Mesodermal cell (in vitro differentiated cells): ENCODE measurements around the gene LCN9.
"Not testable (repeated sequence)": the region's sequence is repeated elsewhere in the genome, so short reads cannot be mapped to it uniquely, and the experiment has no call there.

Source experiments
- H3K27ac ChIP-seq: 2 replicates; pipeline ENCODE4 v1.7.0; 2013; ENCODE audit warnings: mild to moderate bottlenecking, low read depth, low read length, moderate library complexity; ENCODE audit not compliant: severe bottlenecking
- H3K36me3 ChIP-seq: 2 replicates; pipeline ENCODE4 v1.7.1; 2013; ENCODE audit warnings: mild to moderate bottlenecking, low read length, moderate library complexity; ENCODE audit not compliant: control insufficient read depth, insufficient read depth
- H3K4me1 ChIP-seq: one replicate; pipeline ENCODE4 v1.7.1; 2013; ENCODE audit warnings: mild to moderate bottlenecking, low read length; ENCODE audit not compliant: insufficient read depth, control insufficient read depth, poor library complexity, severe bottlenecking
- H3K4me3 ChIP-seq: 2 replicates; pipeline ENCODE4 v1.7.0; 2013; ENCODE audit warnings: low read length, control low read depth, mild to moderate bottlenecking; ENCODE audit not compliant: insufficient read depth, poor library complexity, severe bottlenecking; ENCODE audit errors: extremely low read depth
- H3K9me3 ChIP-seq: 2 replicates; pipeline ENCODE4 v1.7.1; 2013; ENCODE audit warnings: mild to moderate bottlenecking, low read length, moderate library complexity; ENCODE audit not compliant: control insufficient read depth
- WGBS, 2 experiments: methylation state at CpG; one replicate each; pipeline ENCODE4 v1.1.5; 2013; ENCODE audit warnings: missing lambda C conversion rate in 2 of 2; ENCODE audit not compliant: insufficient coverage in 2 of 2; 5-methylcytosine and 5-hydroxymethylcytosine counted together

The LCN9 gene

GRCh38 chr9:135664801-135665794, 2.0 kb downstream of the LCN9 start:
- Histone ChIP-seq H3K36me3 (no peaks in the 10 kb centered on the region), H3K27ac (no peak overlapping the region), H3K4me3 (no peak overlapping the region), H3K9me3 (peaks cover 4% of the 10 kb centered on the region), H3K4me1 (peaks cover 12% of the 10 kb centered on the region)
- WGBS, 2 experiments = 89 to 97% methylated on average over 25 to 27 of the region's 32 CpGs

- Histone ChIP-seq H3K27ac (no peak overlapping the region), H3K4me3 (no peak overlapping the region), H3K4me1 (peaks cover 12% of the 10 kb centered on the region), H3K36me3 (no peaks in the 10 kb centered on the region), H3K9me3 (peaks cover 4% of the 10 kb centered on the region)
- WGBS, 2 experiments = 90 to 96% methylated on average over 4 to 12 of the region's 12 CpGs
Observed at GRCh38 chr9:135665795-135666189, 2.7 kb downstream of the LCN9 start.

- Histone ChIP-seq H3K4me3 (no peak overlapping the region), H3K36me3 (no peaks in the 10 kb centered on the region), H3K9me3 (peaks cover 4% of the 10 kb centered on the region), H3K27ac (no peak overlapping the region), H3K4me1 (peaks cover 10% of the 10 kb centered on the region)
- 85 to 90% methylated on average over 17 to 20 of the region's 29 CpGs for WGBS, 2 experiments
Observed at GRCh38 chr9:135666534-135667462, 3.7 kb downstream of the LCN9 start.

GRCh38 chr9:135667463-135668001, 4.4 kb downstream of the LCN9 start:
- Histone ChIP-seq H3K27ac (no peak overlapping the region), H3K36me3 (no peaks in the 10 kb centered on the region), H3K4me3 (no peak overlapping the region), H3K9me3 (peaks cover 4% of the 10 kb centered on the region), H3K4me1 (peaks cover 3% of the 10 kb centered on the region)
- WGBS, 2 experiments = 87 to 100% methylated on average over 1 to 8 of the region's 9 CpGs

- not testable (repeated sequence) for H3K36me3 ChIP-seq, H3K27ac ChIP-seq, H3K4me1 ChIP-seq, H3K9me3 ChIP-seq, H3K4me3 ChIP-seq
- 70 to 81% methylated on average over 2 of the region's 5 CpGs for WGBS, 2 experiments
Observed at GRCh38 chr9:135669018-135669417, 5.9 kb downstream of the LCN9 start.

- no peaks in the 10 kb centered on the region for H3K4me1 ChIP-seq
- H3K27ac ChIP-seq = no peak overlapping the region
- no peaks in the 10 kb centered on the region for H3K36me3 ChIP-seq
- 92 to 100% methylated on average over 6 of the region's 9 CpGs for WGBS, 2 experiments
- no peak overlapping the region for H3K4me3 ChIP-seq
- H3K9me3 ChIP-seq = peaks cover 4% of the 10 kb centered on the region
Observed at GRCh38 chr9:135669616-135670285, 6.6 kb downstream of the LCN9 start.

GRCh38 chr9:135670721-135671590, 7.8 kb downstream of the LCN9 start:
- H3K4me1 ChIP-seq = no peaks in the 10 kb centered on the region
- H3K27ac ChIP-seq = no peak overlapping the region
- WGBS, 2 experiments = 87 to 88% methylated on average over 37 to 41 of the region's 41 CpGs
- H3K4me3 ChIP-seq = no peak overlapping the region
- H3K36me3 ChIP-seq = no peaks in the 10 kb centered on the region
- peaks cover 4% of the 10 kb centered on the region for H3K9me3 ChIP-seq

GRCh38 chr9:135671591-135672041, 8.5 kb downstream of the LCN9 start:
- Histone ChIP-seq H3K4me1 (no peaks in the 10 kb centered on the region), H3K36me3 (no peaks in the 10 kb centered on the region), H3K4me3 (no peak overlapping the region), H3K9me3 (peaks cover 4% of the 10 kb centered on the region), H3K27ac (no peak overlapping the region)
- 56 to 58% methylated on average over 16 to 17 of the region's 17 CpGs for WGBS, 2 experiments

GRCh38 chr9:135672786-135673185, 9.7 kb downstream of the LCN9 start:
- H3K27ac ChIP-seq, H3K9me3 ChIP-seq, H3K36me3 ChIP-seq, H3K4me1 ChIP-seq, H3K4me3 ChIP-seq: not testable (repeated sequence)
- WGBS, 2 experiments = 77 to 90% methylated on average over 2 to 3 of the region's 7 CpGs
